H1 (cell line): ENCODE measurements around the gene NPC1L1. TPM values are rescaled to one million over a fixed set of nuclear protein-coding genes. Genes with fewer than 3 reads are reported as not detected.

Experiments used
- CTCF ChIA-PET: fragments of 300-600 bp; sonication (Branson Sonifier 250); formaldehyde crosslinking; loops from one replicate; lab custom pipeline; 2021; ENCODE audit not compliant: partially characterized antibody; lab: Charles Lee
- POLR2A ChIA-PET: fragments of 300-600 bp; sonication (Branson Sonifier 250); formaldehyde crosslinking; loops from one replicate; lab custom pipeline; 2021; ENCODE audit warnings: inconsistent platforms; ENCODE audit not compliant: partially characterized antibody; lab: Charles Lee
- DNase-seq, 2 experiments: peaks; one replicate each; pipeline versions ENCODE4 v3.0.0 to v3.0.0-alpha.2; 2010 to 2022; ENCODE audit warnings: low spot score in 2 of 2, low read depth in 1 of 2, mixed read lengths in 1 of 2
- FAIRE-seq: peaks from 2 replicates; lab custom pipeline; 2011; peaks lifted over from hg19 to GRCh38; lab: Jason Lieb, UNC
- H2AFZ ChIP-seq: 2 replicates; pipeline ENCODE4 v1.8.1; 2012; ENCODE audit warnings: low read length, inconsistent platforms
- H2AK5ac ChIP-seq: 2 replicates; pipeline ENCODE4 v1.6.1; 2013; ENCODE audit warnings: low read depth, low read length
- H2BK120ac ChIP-seq: replicated peaks from 2 replicates; pipeline ENCODE3; 2013; ENCODE audit warnings: low read depth, low read length, inconsistent platforms
- H2BK12ac ChIP-seq: 2 replicates; pipeline ENCODE4 v1.6.1; 2013; ENCODE audit warnings: low read depth, low read length
- H2BK15ac ChIP-seq: 2 replicates; pipeline ENCODE4 v1.6.1; 2013; ENCODE audit warnings: low read length
- H2BK20ac ChIP-seq: 2 replicates; pipeline ENCODE4 v1.6.1; 2013; ENCODE audit warnings: low read length
- H2BK5ac ChIP-seq: 2 replicates; pipeline ENCODE4 v1.6.1; 2013; ENCODE audit warnings: low read depth, low read length
- H3K14ac ChIP-seq: 2 replicates; pipeline ENCODE4 v1.6.1; 2013; ENCODE audit warnings: inconsistent platforms; ENCODE audit not compliant: insufficient read length
- H3K18ac ChIP-seq: 2 replicates; pipeline ENCODE4 v1.6.1; 2013; ENCODE audit warnings: low read length; ENCODE audit errors: extremely low read depth
- H3K23ac ChIP-seq: 2 replicates; pipeline ENCODE4 v1.6.1; 2013; ENCODE audit warnings: inconsistent platforms; ENCODE audit not compliant: insufficient read length
- H3K23me2 ChIP-seq: 2 replicates; pipeline ENCODE4 v1.6.1; 2013; ENCODE audit warnings: low read depth, low read length
- H3K27ac ChIP-seq: 2 replicates; pipeline ENCODE4 v1.6.1; 2011; ENCODE audit warnings: low read depth, low read length, inconsistent platforms
- H3K27me3 ChIP-seq, 4 experiments: replicated peaks in 1 of 4; 1 replicate in 1 of 4; 2 replicates in 3 of 4; pipeline versions ENCODE4 v1.6.1 to v1.8.1; 2011 to 2013; ENCODE audit warnings: low read length in 3 of 4, mild to moderate bottlenecking in 3 of 4, inconsistent platforms in 2 of 4, mixed read lengths in 2 of 4, moderate library complexity in 1 of 4; ENCODE audit not compliant: control insufficient read depth in 3 of 4, insufficient read depth in 3 of 4; ENCODE audit errors: extremely low read depth in 1 of 4
- H3K36me3 ChIP-seq, 4 experiments: 2 replicates each; pipeline versions ENCODE4 v1.6.1 to v1.8.1; 2011 to 2013; ENCODE audit warnings: mild to moderate bottlenecking in 4 of 4, low read length in 3 of 4, moderate library complexity in 2 of 4, control low read depth in 1 of 4, inconsistent platforms in 1 of 4; ENCODE audit not compliant: insufficient read depth in 4 of 4, control insufficient read depth in 2 of 4
- H3K4ac ChIP-seq: replicated peaks from 2 replicates; pipeline ENCODE3; 2013; ENCODE audit warnings: low read length, low read depth, mixed read lengths, inconsistent platforms; ENCODE audit not compliant: insufficient read length
- H3K4me1 ChIP-seq, 4 experiments: replicated peaks in 1 of 4; 1 replicate in 1 of 4; 2 replicates in 3 of 4; pipeline versions ENCODE4 v1.6.1 to v1.8.1; 2011 to 2013; ENCODE audit warnings: low read length in 3 of 4, inconsistent platforms in 2 of 4, mixed read lengths in 1 of 4; ENCODE audit not compliant: insufficient read depth in 4 of 4, control insufficient read depth in 3 of 4
- H3K4me2 ChIP-seq, 2 experiments: 2 replicates each; pipeline versions ENCODE4 v1.6.1 to v1.8.1; 2011 to 2013; ENCODE audit warnings: low read depth in 2 of 2, low read length in 2 of 2, control low read depth in 1 of 2, inconsistent platforms in 1 of 2, mild to moderate bottlenecking in 1 of 2; ENCODE audit not compliant: insufficient read depth in 1 of 2
- H3K4me3 ChIP-seq, 4 experiments: fragments of 200-600, 300-600 bp in 1 of 4; sonication (generic), shearing (Covaris generic), sonication (Bioruptor Twin) in 1 of 4; 2 replicates each; pipeline versions ENCODE4 v1.5.1 to v1.8.1; 2011 to 2016; ENCODE audit warnings: low read length in 4 of 4, low read depth in 3 of 4, control low read depth in 2 of 4, inconsistent platforms in 2 of 4, mild to moderate bottlenecking in 2 of 4, mixed read lengths in 1 of 4, moderate library complexity in 1 of 4; ENCODE audit not compliant: insufficient read depth in 2 of 4; ENCODE audit errors: extremely low read depth in 1 of 4
- H3K56ac ChIP-seq: replicated peaks from 2 replicates; pipeline ENCODE3; 2013; ENCODE audit warnings: low read depth, mild to moderate bottlenecking, mixed read lengths, low read length, inconsistent platforms; ENCODE audit not compliant: insufficient read length
- H3K79me1 ChIP-seq: 2 replicates; pipeline ENCODE4 v1.6.1; 2013; ENCODE audit warnings: low read depth, low read length, control low read depth
- H3K79me2 ChIP-seq, 2 experiments: 2 replicates each; pipeline versions ENCODE4 v1.6.1 to v1.8.1; 2012 to 2013; ENCODE audit warnings: low read length in 2 of 2, mild to moderate bottlenecking in 2 of 2, inconsistent platforms in 1 of 2; ENCODE audit not compliant: insufficient read depth in 2 of 2, control insufficient read depth in 1 of 2
- H3K9ac ChIP-seq, 4 experiments: replicated peaks in 1 of 4; 1 replicate in 1 of 4; 2 replicates in 3 of 4; pipeline versions ENCODE4 v1.6.1 to v1.8.1; 2011 to 2013; ENCODE audit warnings: low read depth in 3 of 4, low read length in 3 of 4, control low read depth in 2 of 4, mild to moderate bottlenecking in 2 of 4, moderate library complexity in 2 of 4, inconsistent platforms in 1 of 4; ENCODE audit errors: extremely low read depth in 1 of 4
- H3K9me3 ChIP-seq, 2 experiments: 2 replicates each; pipeline versions ENCODE4 v1.6.1 to v1.8.1; 2012 to 2013; ENCODE audit warnings: mild to moderate bottlenecking in 2 of 2, moderate library complexity in 2 of 2, control low read depth in 1 of 2, inconsistent platforms in 1 of 2, low read depth in 1 of 2, low read length in 1 of 2, mixed read lengths in 1 of 2; ENCODE audit not compliant: insufficient read depth in 2 of 2
- H4K20me1 ChIP-seq, 2 experiments: replicated peaks in 1 of 2; 2 replicates each; pipeline versions ENCODE3 to v1.8.1; 2011 to 2013; ENCODE audit warnings: inconsistent platforms in 2 of 2, low read length in 2 of 2, mild to moderate bottlenecking in 1 of 2; ENCODE audit not compliant: insufficient read depth in 2 of 2, control insufficient read depth in 1 of 2
- H4K5ac ChIP-seq: 2 replicates; pipeline ENCODE4 v1.6.1; 2013; ENCODE audit warnings: low read length, low read depth, mixed read lengths, inconsistent platforms; ENCODE audit not compliant: insufficient read length
- H4K8ac ChIP-seq: 2 replicates; pipeline ENCODE4 v1.8.0; 2013; ENCODE audit warnings: mild to moderate bottlenecking, moderate library complexity, low read length, inconsistent platforms; ENCODE audit not compliant: insufficient read depth; ENCODE audit errors: extremely low read depth
- H4K91ac ChIP-seq: replicated peaks from 2 replicates; pipeline ENCODE3; 2013; ENCODE audit warnings: low read length, mixed read lengths, inconsistent platforms; ENCODE audit not compliant: insufficient read length
- WGBS, 2 experiments: shearing (Covaris generic) in 1 of 2; methylation state at CpG; one replicate each; pipeline versions ENCODE4 v1.1.6 to v1.1.7; 2013 to 2015; ENCODE audit warnings: low lambda C conversion rate in 2 of 2, mixed read lengths in 2 of 2, inconsistent platforms in 1 of 2, low coverage in 1 of 2, missing lambda C conversion rate in 1 of 2; ENCODE audit not compliant: insufficient replicate concordance in 2 of 2, insufficient coverage in 1 of 2, insufficient read length in 1 of 2; ENCODE audit errors: extremely low coverage in 1 of 2, missing lambda C conversion rate in 1 of 2; 5-methylcytosine and 5-hydroxymethylcytosine counted together
- polyA plus RNA-seq, 7 experiments: library from polyadenylated mRNA; depleted of rRNA in 3 of 7; stranded (reverse) in 5 of 7; unstranded in 2 of 7; fragments of >200 nt in 5 of 7; fragments of 200-250 nt in 2 of 7; gene quantifications; 1 replicate in 5 of 7; 2 replicates in 1 of 7; 4 replicates in 1 of 7; pipeline versions ENCODE4 v1.2.1 to v1.2.3, GENCODE V29; 2011 to 2013; ENCODE audit warnings: missing spikeins in 2 of 7, mixed read lengths in 2 of 7
- total RNA-seq: library from RNA; stranded (reverse); fragmentation: NEBNext Ultra II Directional; extraction: Animal tissue kit (Norgen Biotek cat#: 25700); gene quantifications from 2 replicates; pipeline ENCODE4 v1.2.1, GENCODE V29; 2021

NPC1L1 gene
- total and polyA plus RNA-seq, 2 of the 8 experiments (the other 6 are each of a cell fraction or from before 2014, with no cell fraction given): 0.06 to 0.21 TPM

- WGBS, 2 experiments: 92% methylated on average over 7 of the region's 7 CpGs; no CpG with 5 or more reads in 1 of the 2 experiments
- POLR2A ChIA-PET: no interaction called here
- no peaks in the 10 kb centered on the region for H3K27me3 ChIP-seq
Measured at GRCh38 chr7:44519546-44519945, 21.6 kb downstream of the NPC1L1 start.

More at GRCh38 chr7:44519546-44519945, 21.6 kb downstream of the NPC1L1 start:
- no peak overlapping the region for H3K4me3 ChIP-seq
- no peak overlapping the region for H2BK5ac ChIP-seq
- FAIRE-seq (no peak), DNase-seq (no peak)
- H2BK12ac ChIP-seq: no peak overlapping the region
- no peaks in the 10 kb centered on the region for H3K36me3 ChIP-seq
- no peaks in the 10 kb centered on the region for H3K9me3 ChIP-seq
- H3K27ac ChIP-seq: no peak overlapping the region
- no peak overlapping the region for H3K56ac ChIP-seq
- no peak overlapping the region for H2BK120ac ChIP-seq
- H4K20me1 ChIP-seq: no peaks in the 10 kb centered on the region
- no peak overlapping the region for H3K4me2 ChIP-seq
- no peaks in the 10 kb centered on the region for H3K4me1 ChIP-seq
- no peak overlapping the region for H2AK5ac ChIP-seq
- H2BK15ac ChIP-seq: no peak overlapping the region
- no peak overlapping the region for H3K14ac ChIP-seq
- H3K79me1 ChIP-seq: no peaks in the 10 kb centered on the region
- H2BK20ac ChIP-seq: no peak overlapping the region
- no peak overlapping the region for H3K18ac ChIP-seq
- no peak overlapping the region for H4K5ac ChIP-seq
- no peak overlapping the region for H3K9ac ChIP-seq
- H3K23me2 ChIP-seq: no peaks in the 10 kb centered on the region
- H3K79me2 ChIP-seq: no peaks in the 10 kb centered on the region
- CTCF ChIA-PET: interaction anchor here (0.6 to 2.4 kb wide), 4 partner anchors 15 to 1877 kb away, joined by 3 to 12 read pairs (median 8); no protein-coding TSS in a partner anchor
- H3K4ac ChIP-seq: no peak overlapping the region
- no peak overlapping the region for H4K91ac ChIP-seq
- no peak overlapping the region for H4K8ac ChIP-seq
- no peak overlapping the region for H2AFZ ChIP-seq
- H3K23ac ChIP-seq: no peak overlapping the region
